GM06990 (cell line): Measurements from ENCODE around the gene ALX4.
A peak's percentile ranks its signal among the peaks of the same experiment; 100 is the strongest.

Experiments used
- DNase-seq: peaks from one replicate; pipeline ENCODE4 v3.0.0-alpha.2; 2011; ENCODE audit not compliant: insufficient read length; ENCODE audit errors: extremely low read depth
- H3K27me3 ChIP-seq: replicated peaks from 2 replicates; pipeline ENCODE4 v1.6.0; 2011; ENCODE audit warnings: low read length; ENCODE audit not compliant: control insufficient read depth, insufficient read depth
- H3K36me3 ChIP-seq: 2 replicates; pipeline ENCODE4 v1.5.1; 2011; ENCODE audit warnings: low read length; ENCODE audit not compliant: control insufficient read depth, insufficient read depth
- H3K4me3 ChIP-seq: replicated peaks from 2 replicates; pipeline ENCODE4 v1.5.1; 2011; ENCODE audit warnings: low read depth, mild to moderate bottlenecking, control low read depth, low read length
- TF ChIP-seq, protein P1 (sequence below): IDR thresholded peaks from 2 replicates; pipeline ENCODE4 v1.5.1; 2011; ENCODE audit warnings: low read length, control low read depth, mild to moderate bottlenecking, inconsistent platforms; ENCODE audit not compliant: insufficient read depth, poor library complexity, severe bottlenecking

Gene ALX4

GRCh38 chr11:44308256-44308922 is 1.6 kb downstream of the ALX4 start:
- Histone ChIP-seq H3K4me3 (no peak overlapping the region), H3K27me3 (peaks cover 2% of the 10 kb centered on the region), H3K36me3 (no peaks in the 10 kb centered on the region)
- TF ChIP-seq, protein P1, sequence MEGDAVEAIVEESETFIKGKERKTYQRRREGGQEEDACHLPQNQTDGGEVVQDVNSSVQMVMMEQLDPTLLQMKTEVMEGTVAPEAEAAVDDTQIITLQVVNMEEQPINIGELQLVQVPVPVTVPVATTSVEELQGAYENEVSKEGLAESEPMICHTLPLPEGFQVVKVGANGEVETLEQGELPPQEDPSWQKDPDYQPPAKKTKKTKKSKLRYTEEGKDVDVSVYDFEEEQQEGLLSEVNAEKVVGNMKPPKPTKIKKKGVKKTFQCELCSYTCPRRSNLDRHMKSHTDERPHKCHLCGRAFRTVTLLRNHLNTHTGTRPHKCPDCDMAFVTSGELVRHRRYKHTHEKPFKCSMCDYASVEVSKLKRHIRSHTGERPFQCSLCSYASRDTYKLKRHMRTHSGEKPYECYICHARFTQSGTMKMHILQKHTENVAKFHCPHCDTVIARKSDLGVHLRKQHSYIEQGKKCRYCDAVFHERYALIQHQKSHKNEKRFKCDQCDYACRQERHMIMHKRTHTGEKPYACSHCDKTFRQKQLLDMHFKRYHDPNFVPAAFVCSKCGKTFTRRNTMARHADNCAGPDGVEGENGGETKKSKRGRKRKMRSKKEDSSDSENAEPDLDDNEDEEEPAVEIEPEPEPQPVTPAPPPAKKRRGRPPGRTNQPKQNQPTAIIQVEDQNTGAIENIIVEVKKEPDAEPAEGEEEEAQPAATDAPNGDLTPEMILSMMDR = no peak
- DNase-seq = no peak

- Histone ChIP-seq H3K36me3 (no peaks in the 10 kb centered on the region), H3K4me3 (no peak overlapping the region), H3K27me3 (peaks cover 2% of the 10 kb centered on the region)
- no peak for DNase-seq
- TF ChIP-seq, protein P1 = no peak
Observed at GRCh38 chr11:44307340-44308099, 2.4 kb downstream of the ALX4 start.

DNA sequence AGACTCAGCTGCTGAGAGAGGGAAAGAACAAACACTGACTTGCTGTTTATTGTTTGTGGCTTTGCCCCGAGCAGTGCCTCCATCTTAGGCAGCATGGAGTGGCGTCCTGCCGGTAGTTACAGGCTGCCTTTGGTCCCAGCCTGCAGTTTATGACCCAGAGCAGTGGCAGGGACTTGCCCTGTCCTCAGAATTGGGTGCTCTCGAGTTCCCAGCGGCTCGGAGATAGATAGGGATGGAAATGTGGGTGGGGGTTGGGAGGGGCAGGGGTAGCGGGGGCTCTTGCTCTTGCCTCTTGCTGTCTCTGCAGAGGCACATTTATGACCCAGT is 3.1 kb downstream of the ALX4 start:
- DNase-seq = no peak
- no peaks in the 10 kb centered on the region for H3K36me3 ChIP-seq
- TF ChIP-seq, protein P1 = no peak
- H3K27me3 ChIP-seq = peaks cover 2% of the 10 kb centered on the region
- no peak overlapping the region for H3K4me3 ChIP-seq

- no peaks in the 10 kb centered on the region for H3K36me3 ChIP-seq
- peak overlapping the region; percentile 63 for H3K4me3 ChIP-seq
- no peak for DNase-seq
- TF ChIP-seq, protein P1 = no peak
- peaks cover 2% of the 10 kb centered on the region for H3K27me3 ChIP-seq
Observed at GRCh38 chr11:44306052-44306917, 3.7 kb downstream of the ALX4 start.

DNA sequence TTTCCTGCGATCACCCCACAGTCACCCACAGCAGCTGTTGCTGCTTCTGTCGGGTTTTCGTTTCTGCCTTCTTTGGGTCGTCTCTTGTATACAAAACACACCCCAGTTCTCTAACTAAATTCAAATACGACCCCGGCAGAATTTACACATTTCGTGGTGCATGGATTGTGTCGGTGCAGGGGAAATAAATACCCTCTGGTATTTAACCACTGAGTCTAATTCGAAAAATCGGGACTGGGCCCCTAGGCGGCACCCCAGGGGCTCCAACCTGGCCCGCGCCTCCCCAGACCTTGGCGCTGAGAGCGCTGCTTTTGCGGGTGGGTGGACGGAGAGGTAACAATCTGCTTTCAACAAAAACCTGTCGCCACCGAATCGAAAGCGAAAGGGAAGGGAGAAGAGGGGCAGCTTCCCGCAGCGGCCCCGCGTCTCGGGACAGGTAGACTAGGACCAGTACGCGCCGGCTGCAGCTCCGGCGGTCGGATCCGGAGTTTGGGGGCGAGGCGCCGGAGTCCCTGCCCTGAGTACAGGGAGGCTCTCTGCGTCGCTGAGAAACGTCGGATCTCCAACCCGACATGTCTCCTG is 4.4 kb downstream of the ALX4 start:
- Histone ChIP-seq H3K36me3 (no peaks in the 10 kb centered on the region), H3K4me3 (peak overlapping the region; percentile 63), H3K27me3 (peaks cover 2% of the 10 kb centered on the region)
- TF ChIP-seq, protein P1 = no peak
- DNase-seq = no peak
